IMR-90 (cell line): ENCODE measurements around the gene ATXN1. TPM values are rescaled to one million over a fixed set of nuclear protein-coding genes. Genes with fewer than 3 reads are reported as not detected.

Experiments used
- ATAC-seq: fragments of 200-7000 bp; cut with Tn5 transposase; 2 replicates; pipeline ENCODE4 v1.9.1; 2020; ENCODE audit warnings: low read depth, mild to moderate bottlenecking, moderate library complexity
- BruUV-seq: library from RNA; stranded (reverse); fragments of 400-500 nt; replicated peaks from 2 replicates; lab custom pipeline; 2021; lab: Mats Ljungman, UMichigan
- CTCF ChIA-PET: fragments of 300-600 bp; formaldehyde crosslinking; extraction: SDS; loops from one replicate; lab custom pipeline; 2021; ENCODE audit warnings: antibody characterized with exemption; lab: Yijun Ruan, JAX
- POLR2A ChIA-PET: fragments of 300-600 bp; sonication (Branson Sonifier 250); formaldehyde crosslinking; loops from one replicate; lab custom pipeline; 2022; ENCODE audit warnings: antibody characterized with exemption; ENCODE audit not compliant: unreplicated experiment; lab: Charles Lee
- DNase-seq: peaks from one replicate; pipeline ENCODE4 v3.0.0; 2013
- H2AFZ ChIP-seq: replicated peaks from 2 replicates; pipeline ENCODE3; 2013; ENCODE audit warnings: low read length, mild to moderate bottlenecking; ENCODE audit not compliant: poor library complexity
- H2AK5ac ChIP-seq: 2 replicates; pipeline ENCODE4 v1.6.1; 2013; ENCODE audit warnings: low read depth, low read length, inconsistent platforms
- H2AK9ac ChIP-seq: replicated peaks from 2 replicates; pipeline ENCODE3; 2013; ENCODE audit warnings: mild to moderate bottlenecking, low read depth, low read length, moderate library complexity; ENCODE audit not compliant: poor library complexity
- H2BK120ac ChIP-seq: 2 replicates; pipeline ENCODE4 v1.6.1; 2013; ENCODE audit warnings: low read depth, low read length, inconsistent platforms
- H2BK15ac ChIP-seq: 3 replicates; pipeline ENCODE4 v1.6.1; 2013; ENCODE audit warnings: low read depth, low read length, inconsistent platforms
- H2BK20ac ChIP-seq: 2 replicates; pipeline ENCODE4 v1.6.1; 2013; ENCODE audit warnings: low read depth, mild to moderate bottlenecking, inconsistent platforms, low read length, moderate library complexity
- H2BK5ac ChIP-seq: 2 replicates; pipeline ENCODE4 v1.6.1; 2013; ENCODE audit warnings: mild to moderate bottlenecking, low read depth, low read length, inconsistent platforms; ENCODE audit not compliant: poor library complexity, severe bottlenecking
- H3K14ac ChIP-seq: replicated peaks from 2 replicates; pipeline ENCODE4 v1.6.1; 2013; ENCODE audit warnings: low read depth, low read length, inconsistent platforms
- H3K18ac ChIP-seq: 2 replicates; pipeline ENCODE4 v1.6.1; 2013; ENCODE audit warnings: low read depth, low read length, control low read depth
- H3K23ac ChIP-seq: 2 replicates; pipeline ENCODE4 v1.6.1; 2013; ENCODE audit warnings: low read depth, low read length, inconsistent platforms
- H3K27ac ChIP-seq: 2 replicates; pipeline ENCODE4 v1.5.1; 2013; ENCODE audit warnings: mild to moderate bottlenecking, control low read depth, low read length; ENCODE audit not compliant: insufficient read depth
- H3K27me3 ChIP-seq: 2 replicates; pipeline ENCODE4 v1.6.1; 2013; ENCODE audit warnings: low read length; ENCODE audit not compliant: control insufficient read depth, insufficient read depth
- H3K36me3 ChIP-seq: 2 replicates; pipeline ENCODE4 v1.6.1; 2013; ENCODE audit warnings: low read length, mixed read lengths; ENCODE audit not compliant: control insufficient read depth, insufficient read depth
- H3K4ac ChIP-seq: 2 replicates; pipeline ENCODE4 v1.6.1; 2013; ENCODE audit warnings: low read depth, low read length, inconsistent platforms
- H3K4me1 ChIP-seq: 2 replicates; pipeline ENCODE4 v1.6.1; 2013; ENCODE audit warnings: low read length, mixed read lengths; ENCODE audit not compliant: control insufficient read depth, insufficient read depth
- H3K4me2 ChIP-seq: 2 replicates; pipeline ENCODE4 v1.6.1; 2013; ENCODE audit warnings: low read depth, mild to moderate bottlenecking, control low read depth, low read length, moderate library complexity
- H3K4me3 ChIP-seq: 2 replicates; pipeline ENCODE4 v1.5.1; 2013; ENCODE audit warnings: low read depth, mild to moderate bottlenecking, control low read depth, low read length, moderate library complexity; ENCODE audit not compliant: insufficient read depth
- H3K56ac ChIP-seq: 2 replicates; pipeline ENCODE4 v1.6.1; 2013; ENCODE audit warnings: low read length, inconsistent platforms; ENCODE audit not compliant: insufficient read depth; ENCODE audit errors: extremely low read depth
- H3K79me1 ChIP-seq, 2 experiments: 2 replicates each; pipeline ENCODE4 v1.6.1; 2013; ENCODE audit warnings: low read length in 2 of 2, inconsistent platforms in 1 of 2, low read depth in 1 of 2
- H3K9ac ChIP-seq: 2 replicates; pipeline ENCODE4 v1.6.1; 2013; ENCODE audit warnings: low read depth, low read length, control low read depth
- H3K9me1 ChIP-seq: 2 replicates; pipeline ENCODE4 v1.6.1; 2013; ENCODE audit warnings: low read length, inconsistent platforms; ENCODE audit not compliant: insufficient read depth
- H3K9me3 ChIP-seq: 2 replicates; pipeline ENCODE4 v1.6.1; 2013; ENCODE audit warnings: low read length; ENCODE audit not compliant: control insufficient read depth, insufficient read depth
- H4K20me1 ChIP-seq: 2 replicates; pipeline ENCODE4 v1.6.1; 2013; ENCODE audit warnings: low read length, inconsistent platforms; ENCODE audit not compliant: insufficient read depth
- H4K5ac ChIP-seq: 2 replicates; pipeline ENCODE4 v1.6.1; 2013; ENCODE audit warnings: mild to moderate bottlenecking, low read depth, low read length, control low read depth
- H4K8ac ChIP-seq, 2 experiments: 2 replicates each; pipeline ENCODE4 v1.6.1; 2013; ENCODE audit warnings: low read depth in 2 of 2, low read length in 2 of 2, control low read depth in 1 of 2, inconsistent platforms in 1 of 2
- H4K91ac ChIP-seq: 2 replicates; pipeline ENCODE4 v1.6.1; 2013; ENCODE audit warnings: low read depth, low read length, inconsistent platforms; ENCODE audit not compliant: insufficient read depth
- CEBPB ChIP-seq: IDR thresholded peaks from 2 replicates; pipeline ENCODE4 v1.6.1; 2012; ENCODE audit warnings: low read depth, low read length, improper control_type of control experiment
- CHD1 ChIP-seq: IDR thresholded peaks from 2 replicates; pipeline ENCODE4 v1.6.1; 2012; ENCODE audit warnings: low read depth, low read length, improper control_type of control experiment
- ELK1 ChIP-seq: fragments of 150-350 bp; IDR thresholded peaks from 2 replicates; pipeline ENCODE4 v1.6.1; 2016; ENCODE audit warnings: low read depth, mild to moderate bottlenecking, low read length, moderate library complexity, borderline replicate concordance
- FOS ChIP-seq: fragments of 150-350 bp; IDR thresholded peaks from 2 replicates; pipeline ENCODE4 v1.6.1; 2016; ENCODE audit warnings: low read depth, low read length
- MAFK ChIP-seq: IDR thresholded peaks from 2 replicates; pipeline ENCODE4 v1.6.1; 2012; ENCODE audit warnings: low read depth, low read length, improper control_type of control experiment
- MAZ ChIP-seq: IDR thresholded peaks from 2 replicates; pipeline ENCODE4 v1.6.1; 2012; ENCODE audit warnings: low read depth, mild to moderate bottlenecking, low read length, improper control_type of control experiment, moderate library complexity, borderline replicate concordance
- MXI1 ChIP-seq: IDR thresholded peaks from 2 replicates; pipeline ENCODE4 v1.6.1; 2012; ENCODE audit warnings: low read depth, mild to moderate bottlenecking, low read length, moderate library complexity, borderline replicate concordance
- RAD21 ChIP-seq: IDR thresholded peaks from 2 replicates; pipeline ENCODE4 v1.6.1; 2012; ENCODE audit warnings: low read length, improper control_type of control experiment
- RCOR1 ChIP-seq: IDR thresholded peaks from 2 replicates; pipeline ENCODE4 v1.6.1; 2012; ENCODE audit warnings: mild to moderate bottlenecking, low read length, improper control_type of control experiment; ENCODE audit not compliant: insufficient replicate concordance
- RFX5 ChIP-seq: IDR thresholded peaks from 2 replicates; pipeline ENCODE4 v1.8.0; 2012; ENCODE audit warnings: low read depth, mild to moderate bottlenecking, low read length, moderate library complexity
- SMC3 ChIP-seq: fragments of 150-350 bp; IDR thresholded peaks from 2 replicates; pipeline ENCODE4 v1.6.1; 2016; ENCODE audit warnings: low read depth, mild to moderate bottlenecking, antibody characterized with exemption, low read length, moderate library complexity
- USF2 ChIP-seq: fragments of 150-350 bp; IDR thresholded peaks from 2 replicates; pipeline ENCODE4 v1.6.1; 2017; ENCODE audit warnings: mild to moderate bottlenecking, antibody characterized with exemption, low read length, low read depth
- WGBS, 2 experiments: methylation state at CpG; one replicate each; pipeline versions ENCODE4 v1.1.5 to v1.1.7; 2013; ENCODE audit warnings: missing lambda C conversion rate in 2 of 2; ENCODE audit not compliant: insufficient read length in 1 of 2; ENCODE audit errors: extremely low coverage in 2 of 2; 5-methylcytosine and 5-hydroxymethylcytosine counted together
- dilution Hi-C: fragments of 300-500 bp; cut with HindIII; formaldehyde crosslinking; loops from one replicate; pipeline ENCODE4 v1.14.3; 2018; ENCODE audit warnings: low sequenced_read_pairs; ENCODE audit not compliant: unreplicated experiment
- in situ Hi-C: fragments of 300-500 bp; cut with MboI; formaldehyde crosslinking; loops from 3 replicates; pipeline ENCODE4 v1.14.3; 2019; ENCODE audit warnings: low sequenced_read_pairs, inconsistent platforms, mixed read lengths
- intact Hi-C: fragments of 100-400 bp; cut with micrococcal nuclease; formaldehyde crosslinking; loops from 2 replicates; pipeline ENCODE4 v1.10.0; 2022
- polyA plus RNA-seq, 3 experiments: library from polyadenylated mRNA; depleted of rRNA; stranded (reverse); fragments of >200 nt; gene quantifications; 2 replicates each; pipeline ENCODE4 v1.2.3, GENCODE V29; 2012; ENCODE audit warnings: low replicate concordance in 1 of 3
- total RNA-seq: library from RNA; depleted of rRNA; stranded (reverse); fragments of >200 nt; gene quantifications from 2 replicates; pipeline ENCODE4 v1.2.3, GENCODE V29; 2012
- TF ChIP-seq, protein P1 (sequence below): conservative IDR thresholded peaks from 2 replicates; pipeline ENCODE4 v1.5.1; 2012; ENCODE audit warnings: mild to moderate bottlenecking, low read depth, low read length, improper control_type of control experiment

The ATXN1 gene
- total and polyA plus RNA-seq, 2 of the 4 experiments (the other 2 are of a cell fraction) = 7.3 to 11.1 TPM

- Histone ChIP-seq H3K23ac (no peak overlapping the region), H2BK15ac (no peak overlapping the region), H3K14ac (peak overlapping the region; percentile 18), H4K5ac (no peak overlapping the region), H3K9me1 (peaks cover 14% of the 10 kb centered on the region), H4K20me1 (peaks cover 7% of the 10 kb centered on the region; the same call in 1 of the 2 replicates), H2AK5ac (no peak overlapping the region), H3K4me1 (peaks cover 17% of the 10 kb centered on the region), H3K79me1 (peaks cover 35 to 76% of the 10 kb centered on the region in 2 experiments), H3K4ac (no peak overlapping the region), H3K9ac (no peak overlapping the region), H3K18ac (no peak overlapping the region), H3K36me3 (peaks cover 6% of the 10 kb centered on the region; the same call in 1 of the 2 replicates), H2AK9ac (no peak overlapping the region), H4K8ac (no peak overlapping the region), H4K91ac (0 out of 2 replicates have a peak overlapping the region, but pooled peaks have one; percentile 2), H3K27ac (no peak overlapping the region), H3K27me3 (no peaks in the 10 kb centered on the region), H2BK5ac (no peak overlapping the region), H2BK120ac (peak overlapping the region; percentile 40; the same call in 1 of the 2 replicates), H3K4me2 (peak overlapping the region; percentile 33; the same call in 1 of the 2 replicates), H3K56ac (no peak overlapping the region), H2BK20ac (peak overlapping the region; percentile 29; the same call in 1 of the 2 replicates), H3K9me3 (no peaks in the 10 kb centered on the region), H2AFZ (no peak overlapping the region), H3K4me3 (no peak overlapping the region)
- peak; percentile 12 for ATAC-seq
- no peak for TF ChIP-seq RAD21
- TF ChIP-seq MAZ = no peak
- no peak for TF ChIP-seq ELK1
- no peak for TF ChIP-seq SMC3
- TF ChIP-seq USF2 = no peak
- TF ChIP-seq, protein P1, sequence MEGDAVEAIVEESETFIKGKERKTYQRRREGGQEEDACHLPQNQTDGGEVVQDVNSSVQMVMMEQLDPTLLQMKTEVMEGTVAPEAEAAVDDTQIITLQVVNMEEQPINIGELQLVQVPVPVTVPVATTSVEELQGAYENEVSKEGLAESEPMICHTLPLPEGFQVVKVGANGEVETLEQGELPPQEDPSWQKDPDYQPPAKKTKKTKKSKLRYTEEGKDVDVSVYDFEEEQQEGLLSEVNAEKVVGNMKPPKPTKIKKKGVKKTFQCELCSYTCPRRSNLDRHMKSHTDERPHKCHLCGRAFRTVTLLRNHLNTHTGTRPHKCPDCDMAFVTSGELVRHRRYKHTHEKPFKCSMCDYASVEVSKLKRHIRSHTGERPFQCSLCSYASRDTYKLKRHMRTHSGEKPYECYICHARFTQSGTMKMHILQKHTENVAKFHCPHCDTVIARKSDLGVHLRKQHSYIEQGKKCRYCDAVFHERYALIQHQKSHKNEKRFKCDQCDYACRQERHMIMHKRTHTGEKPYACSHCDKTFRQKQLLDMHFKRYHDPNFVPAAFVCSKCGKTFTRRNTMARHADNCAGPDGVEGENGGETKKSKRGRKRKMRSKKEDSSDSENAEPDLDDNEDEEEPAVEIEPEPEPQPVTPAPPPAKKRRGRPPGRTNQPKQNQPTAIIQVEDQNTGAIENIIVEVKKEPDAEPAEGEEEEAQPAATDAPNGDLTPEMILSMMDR = no peak
- no peak for TF ChIP-seq CHD1
- no peak for TF ChIP-seq FOS
- no peak for TF ChIP-seq MAFK
- no peak for TF ChIP-seq CEBPB
- TF ChIP-seq RFX5 = no peak
- TF ChIP-seq RCOR1 = no peak
- no peak for TF ChIP-seq MXI1
- WGBS, 2 experiments = no CpG with 5 or more reads among the region's 3 CpGs
- ChIA-PET CTCF (no interaction called here), POLR2A (no interaction called here)
- in situ Hi-C loops = no loop called here
- no peak for DNase-seq
- BruUV-seq = no TSS peak
- dilution Hi-C loops = no loop called here
- intact Hi-C loops = no loop called here
These were observed 42.9 kb downstream of the ATXN1 start for GRCh38 chr6:16718356-16718755.
